Measurements from ENCODE around the gene CARS2. TPM values are rescaled to one million over a fixed set of nuclear protein-coding genes. Genes with fewer than 3 reads are reported as not detected.

The CARS2 gene
- total RNA-seq, 1 experiment from 2014 or later = 41.9 TPM

- no peak overlapping the region for H4K8ac ChIP-seq (replicated peaks; ENCODE audit: insufficient read length, low read depth, low read length)
- no peak overlapping the region for H3K4me3 Mint-ChIP-seq
- no peak overlapping the region for H3K23ac ChIP-seq (ENCODE audit: insufficient read length, low read depth, low read length)
- H3K79me2 ChIP-seq (ENCODE audit: insufficient read depth, low read length) = no peaks in the 10 kb centered on the region
- no peak overlapping the region for H3T11ph ChIP-seq (ENCODE audit: low read length)
- H3K4me2 ChIP-seq (ENCODE audit: insufficient read depth, insufficient read length, low read length) = no peak overlapping the region
- H2AFZ ChIP-seq (ENCODE audit: low read length) = no peak overlapping the region
- H4K20me1 ChIP-seq (ENCODE audit: control insufficient read depth, insufficient read depth, insufficient read length) = no peaks in the 10 kb centered on the region
- no peak for TF ChIP-seq CTCF (conservative IDR thresholded peaks at IDR 0.05)
- H3K79me1 ChIP-seq (ENCODE audit: insufficient read depth, low read depth, low read length, poor library complexity, severe bottlenecking) = no peaks in the 10 kb centered on the region
- no peaks in the 10 kb centered on the region for H3K9me3 Mint-ChIP-seq
- WGBS (ENCODE audit: extremely low coverage, insufficient read length, low lambda C conversion rate) = no CpG with 5 or more reads among the region's 9 CpGs
- no peak overlapping the region for H3K4ac ChIP-seq (ENCODE audit: low read depth, low read length)
- no peak overlapping the region for H3K18ac ChIP-seq (ENCODE audit: insufficient read length, low read depth, low read length)
- peaks cover 7 to 46% (median 28%) of the 10 kb centered on the region in 3 experiments; a peak in 6 of 7 replicates for H3K36me3 Mint-ChIP-seq (ENCODE audit: insufficient read depth in 1 of 3, low read depth in 3 of 3)
- H3K27ac Mint-ChIP-seq = no peak overlapping the region; a peak in 1 of 7 replicates
- H2BK120ac ChIP-seq (ENCODE audit: low read depth, low read length, poor library complexity, severe bottlenecking) = no peak overlapping the region
- no peak overlapping the region for H3K9ac ChIP-seq (ENCODE audit: extremely low read depth, insufficient read length, low read length)
- no peak overlapping the region for H4K5ac ChIP-seq (ENCODE audit: insufficient read length, low read depth, low read length)
- no peak overlapping the region for H2BK12ac ChIP-seq (ENCODE audit: insufficient read length, low read depth, low read length)
- no peak for DNase-seq
- H3K56ac ChIP-seq (ENCODE audit: insufficient read length, low read depth, low read length) = no peak overlapping the region
- H3K27me3 ChIP-seq (ENCODE audit: insufficient read depth, low read length) = no peaks in the 10 kb centered on the region
- no peaks in the 10 kb centered on the region for H3K4me1 ChIP-seq (ENCODE audit: insufficient read depth, low read length)
- no peaks in the 10 kb centered on the region for H3K27me3 Mint-ChIP-seq (ENCODE audit: low read depth)
- no peaks in the 10 kb centered on the region for H3K9me3 ChIP-seq (ENCODE audit: control insufficient read depth, low read depth, low read length)
- H2BK15ac ChIP-seq (ENCODE audit: low read depth, low read length) = no peak overlapping the region
- no peaks in the 10 kb centered on the region for H3K23me2 ChIP-seq (ENCODE audit: insufficient read length, low read depth, low read length, poor library complexity, severe bottlenecking)
- H2BK5ac ChIP-seq (ENCODE audit: insufficient read length, low read length) = no peak overlapping the region
- H2AK5ac ChIP-seq (ENCODE audit: insufficient read length, low read length) = no peak overlapping the region
- no peak overlapping the region for H3K27ac ChIP-seq (ENCODE audit: insufficient read length, low read depth, low read length)
- H3K14ac ChIP-seq (ENCODE audit: insufficient read depth, low read length) = no peak overlapping the region
- H4K91ac ChIP-seq (ENCODE audit: insufficient read length, low read depth, low read length) = no peak overlapping the region
- H2BK20ac ChIP-seq (ENCODE audit: low read depth, low read length, poor library complexity, severe bottlenecking) = no peak overlapping the region
- no peaks in the 10 kb centered on the region for H3K4me1 Mint-ChIP-seq
These were observed 16.9 kb downstream of the CARS2 start for GRCh38 chr13:110689041-110689440.
